ENCODE results near the gene DOCK4. TPM values are rescaled to one million over a fixed set of nuclear protein-coding genes. Genes with fewer than 3 reads are reported as not detected.
A peak's percentile ranks its signal among the peaks of the same experiment; 100 is the strongest.

DOCK4 gene
- polyA plus RNA-seq, 10 donors, result 8.2 to 16.1 (median 11.7) TPM

- no peak for DNase-seq
Observed at GRCh38 chr7:112224186-112224585, 18.0 kb upstream of the DOCK4 start.

GRCh38 chr7:112223310-112223709, 17.1 kb upstream of the DOCK4 start:
- no peak for DNase-seq

DNA sequence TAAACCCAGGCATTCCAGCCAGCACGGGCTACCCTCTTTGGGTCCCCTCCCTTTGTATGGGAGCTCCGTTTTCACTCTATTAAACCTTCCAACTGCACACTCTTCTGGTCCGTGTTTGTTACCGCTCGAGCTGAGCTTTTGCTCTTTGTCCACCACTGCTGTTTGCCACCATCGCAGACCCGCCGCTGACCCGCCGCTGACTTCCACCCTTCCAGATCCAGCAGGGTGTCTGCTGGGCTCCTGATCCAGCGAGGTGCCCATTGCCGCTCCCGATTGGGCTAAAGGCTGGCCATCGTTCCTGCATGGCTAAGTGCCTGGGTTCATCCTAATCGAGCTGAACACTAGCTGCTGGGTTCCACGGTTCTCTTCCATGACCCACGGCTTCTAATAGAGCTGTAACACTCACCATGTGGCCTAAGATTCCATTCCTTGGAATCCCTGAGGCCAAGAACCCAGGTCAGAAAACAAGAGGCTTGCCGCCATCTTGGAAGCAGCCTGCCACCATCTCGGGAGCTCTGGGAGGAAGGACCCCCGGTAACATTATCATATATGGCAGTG, 14.8 kb upstream of the DOCK4 start:
- DNase-seq, result no peak

DNA sequence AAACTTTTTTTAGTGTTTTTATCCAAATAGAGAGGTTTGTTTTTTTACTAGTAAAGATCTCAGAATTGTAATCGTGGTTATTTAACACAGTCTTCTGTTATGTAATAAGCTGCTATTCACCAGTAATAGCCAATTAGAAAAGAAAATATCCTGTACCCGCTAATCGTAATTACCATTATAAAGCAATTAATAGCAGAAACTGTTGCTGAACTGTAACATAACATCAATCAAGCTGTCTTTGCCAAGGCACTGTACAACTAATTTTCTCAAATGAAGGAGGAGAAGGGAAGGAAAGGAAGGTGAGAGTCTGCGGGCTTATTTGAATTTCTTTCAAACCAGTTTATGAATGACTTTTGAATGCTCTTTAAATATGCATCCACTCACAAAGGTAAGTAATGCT, 9.6 kb upstream of the DOCK4 start:
- no peak for DNase-seq

DNA sequence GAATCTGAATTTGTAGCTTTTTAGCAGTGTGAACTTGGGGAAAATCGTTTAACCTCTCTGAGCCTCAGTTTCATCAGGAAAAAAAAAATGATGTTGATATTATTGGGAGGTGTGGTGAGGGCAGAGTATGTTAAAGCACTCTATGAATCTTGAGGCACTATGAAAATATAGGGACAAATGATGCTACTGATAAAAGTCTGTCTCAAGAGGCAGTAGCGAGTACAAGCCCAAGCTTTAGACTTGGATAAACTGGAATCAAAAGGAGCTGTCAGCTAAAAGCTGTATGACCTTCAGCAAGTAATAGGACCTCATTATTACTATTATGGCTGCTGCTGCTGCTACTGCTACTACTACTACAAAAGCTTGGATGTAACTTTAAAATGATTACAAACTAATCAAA, 8.7 kb upstream of the DOCK4 start:
- DNase-seq, result no peak

DNA sequence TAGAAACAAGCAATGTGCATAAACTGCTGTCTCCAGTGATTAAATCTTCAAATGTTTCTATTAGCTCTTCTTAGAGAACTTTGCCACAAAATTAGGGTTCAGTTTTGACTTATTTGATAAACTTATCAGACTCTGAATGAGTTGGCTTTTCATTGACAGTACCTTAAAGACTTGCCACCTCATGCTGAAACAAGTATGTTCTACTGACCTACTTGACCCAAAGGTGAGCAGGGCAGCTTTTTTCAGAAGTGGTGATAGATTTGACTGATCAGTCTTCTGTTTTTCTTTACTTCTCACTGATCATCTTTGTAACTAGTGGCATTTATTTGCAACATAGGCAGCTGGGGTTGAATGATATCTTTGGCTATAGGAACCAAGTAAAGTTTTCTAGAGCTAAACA, 8.1 kb upstream of the DOCK4 start:
- no peak for DNase-seq

GRCh38 chr7:112213735-112214134, 7.5 kb upstream of the DOCK4 start:
- no peak for DNase-seq

DNA sequence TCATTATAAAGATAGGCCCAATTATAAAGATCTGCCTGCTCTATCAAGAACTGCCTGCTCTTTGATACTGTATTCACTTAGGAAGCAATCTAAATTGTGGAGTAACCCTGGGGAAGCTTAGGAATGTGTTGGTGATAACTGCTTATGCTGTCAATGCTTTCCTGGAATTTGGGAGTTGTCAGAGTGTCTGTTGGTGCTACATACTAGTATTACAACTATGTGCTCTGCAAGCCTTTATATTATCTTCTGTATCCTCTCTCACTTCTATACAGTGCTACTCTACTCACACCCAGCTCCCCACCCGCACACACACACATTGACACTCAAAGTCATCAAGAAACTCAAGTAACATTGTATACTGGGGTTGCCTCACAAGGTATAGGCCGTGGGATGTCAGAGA, 6.4 kb upstream of the DOCK4 start:
- no peak for DNase-seq

- DNase-seq, result no peak
Observed at GRCh38 chr7:112211348-112211907, 5.2 kb upstream of the DOCK4 start.

GRCh38 chr7:112207765-112208164, 1.6 kb upstream of the DOCK4 start:
- DNase-seq, result no peak

- DNase-seq, result no peak
Observed at GRCh38 chr7:112206991-112207592, 893 bp upstream of the DOCK4 start.

GRCh38 chr7:112205343-112206237, 609 bp downstream of the DOCK4 start:
- DNase-seq, result peak; percentile 45 to 88 (median 70)

GRCh38 chr7:112204499-112205342, 1.5 kb downstream of the DOCK4 start:
- DNase-seq, result peak in 1 of 3 donors; percentile 15

DNA sequence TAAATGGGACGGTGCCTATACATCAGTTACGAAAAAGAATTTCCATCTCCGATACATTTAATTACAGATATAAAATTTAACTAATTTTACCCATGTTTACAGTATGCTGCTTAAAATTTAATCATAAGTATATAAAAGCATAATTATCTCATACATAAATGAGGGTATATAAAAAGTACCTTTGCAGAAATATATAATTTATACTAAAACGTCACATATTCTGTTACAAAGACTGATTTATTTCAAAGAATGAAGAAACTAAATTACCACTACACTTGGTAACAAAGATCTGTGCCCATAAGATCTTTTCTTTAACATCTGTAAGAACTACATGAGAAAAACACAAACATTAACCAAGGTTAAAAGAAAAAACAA, 2.8 kb downstream of the DOCK4 start:
- DNase-seq, result no peak

DNA sequence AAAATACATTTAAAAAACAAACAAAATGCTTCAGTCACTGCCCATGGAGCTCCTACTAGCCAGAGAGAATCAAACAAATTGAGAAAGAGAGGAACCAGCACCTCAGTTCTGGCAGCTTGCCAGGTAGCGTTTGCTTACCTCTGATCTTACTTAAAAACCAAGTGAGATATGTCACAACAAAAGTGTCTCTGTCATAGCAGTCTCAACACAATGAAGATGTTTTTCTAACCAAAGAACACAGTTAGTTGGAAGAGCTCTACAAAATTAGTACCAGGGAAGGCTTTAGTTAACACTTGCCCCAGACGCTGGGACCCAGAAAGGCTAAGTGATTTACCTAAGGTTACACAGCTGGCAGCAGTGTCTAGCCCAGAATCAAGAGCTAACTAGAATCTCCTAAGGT, 3.4 kb downstream of the DOCK4 start:
- peak in 1 of 3 donors; percentile 15 for DNase-seq

- no peak for DNase-seq
Observed at GRCh38 chr7:112201839-112202238, 4.4 kb downstream of the DOCK4 start.

GRCh38 chr7:112201411-112201810, 4.8 kb downstream of the DOCK4 start:
- peak in 1 of 3 donors; percentile 43 for DNase-seq

- DNase-seq, result no peak
Observed at GRCh38 chr7:112199672-112200071, 6.5 kb downstream of the DOCK4 start.

DNA sequence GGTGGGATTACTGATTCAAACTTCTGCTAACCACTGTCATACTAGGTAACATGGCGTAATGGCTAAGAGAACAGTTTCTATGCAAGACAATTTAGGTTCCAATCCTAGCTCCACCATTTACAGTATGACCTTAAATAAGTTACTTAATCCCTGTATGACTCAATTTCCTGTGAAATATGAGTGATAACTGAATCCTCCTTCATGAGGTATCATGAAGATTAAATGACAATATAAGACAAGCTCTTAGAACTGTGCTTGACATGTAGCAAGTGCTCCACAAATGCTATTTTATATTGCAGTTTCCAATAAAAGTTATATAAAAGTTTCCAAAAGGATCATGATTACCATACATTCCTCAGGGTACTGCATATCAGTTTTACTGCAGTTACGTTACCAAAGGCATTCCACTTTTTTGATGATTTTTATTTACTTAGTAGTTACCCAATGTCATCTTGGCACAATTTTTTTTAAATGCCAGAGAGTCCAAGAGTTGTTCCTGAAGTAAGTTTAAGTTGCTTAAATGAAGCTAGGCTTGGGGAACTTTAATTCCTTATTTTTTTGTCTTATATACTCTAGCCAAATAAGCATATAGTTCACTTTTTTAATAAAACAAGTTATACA, 7.1 kb downstream of the DOCK4 start:
- no peak for DNase-seq

GRCh38 chr7:112197322-112197721, 8.9 kb downstream of the DOCK4 start:
- DNase-seq, result no peak

GRCh38 chr7:112195717-112196116, 10.5 kb downstream of the DOCK4 start:
- DNase-seq, result no peak

All from muscle of back (tissue), 11 donors.